Transverse colon (tissue), 4 donors: ENCODE measurements around the gene LMAN1L.

ENCODE experiments used
- EP300 ChIP-seq: sonication (generic); formaldehyde crosslinking; IDR thresholded peaks from one replicate; pipeline ENCODE4 v1.6.1; 2017; ENCODE audit warnings: antibody characterized with exemption, low read depth
- POLR2AphosphoS5 ChIP-seq, 3 donors: sonication (generic); formaldehyde crosslinking; IDR thresholded peaks; one replicate each; pipeline ENCODE4 v1.6.1; 2016; ENCODE audit warnings: antibody characterized with exemption in 3 of 3
- TF ChIP-seq, protein P1 (sequence below), 5 experiments: fragments of 200-600 bp in 3 of 5; fragments of 450-650 bp in 2 of 5; sonication (generic) in 3 of 5; IDR thresholded peaks; 1 replicate in 2 of 5; 2 replicates in 3 of 5; pipeline ENCODE4 v1.5.1; 2016 to 2017; ENCODE audit warnings: antibody characterized with exemption in 5 of 5, inconsistent platforms in 3 of 5, mild to moderate bottlenecking in 2 of 5, moderate library complexity in 1 of 5

GRCh38 chr15:74784426-74785193, 28.0 kb upstream of the LMAN1L start:
- TF ChIP-seq EP300 (no peak), POLR2AphosphoS5 (IDR thresholded peaks at IDR 0.05) (no peak)
- TF ChIP-seq, protein P1, sequence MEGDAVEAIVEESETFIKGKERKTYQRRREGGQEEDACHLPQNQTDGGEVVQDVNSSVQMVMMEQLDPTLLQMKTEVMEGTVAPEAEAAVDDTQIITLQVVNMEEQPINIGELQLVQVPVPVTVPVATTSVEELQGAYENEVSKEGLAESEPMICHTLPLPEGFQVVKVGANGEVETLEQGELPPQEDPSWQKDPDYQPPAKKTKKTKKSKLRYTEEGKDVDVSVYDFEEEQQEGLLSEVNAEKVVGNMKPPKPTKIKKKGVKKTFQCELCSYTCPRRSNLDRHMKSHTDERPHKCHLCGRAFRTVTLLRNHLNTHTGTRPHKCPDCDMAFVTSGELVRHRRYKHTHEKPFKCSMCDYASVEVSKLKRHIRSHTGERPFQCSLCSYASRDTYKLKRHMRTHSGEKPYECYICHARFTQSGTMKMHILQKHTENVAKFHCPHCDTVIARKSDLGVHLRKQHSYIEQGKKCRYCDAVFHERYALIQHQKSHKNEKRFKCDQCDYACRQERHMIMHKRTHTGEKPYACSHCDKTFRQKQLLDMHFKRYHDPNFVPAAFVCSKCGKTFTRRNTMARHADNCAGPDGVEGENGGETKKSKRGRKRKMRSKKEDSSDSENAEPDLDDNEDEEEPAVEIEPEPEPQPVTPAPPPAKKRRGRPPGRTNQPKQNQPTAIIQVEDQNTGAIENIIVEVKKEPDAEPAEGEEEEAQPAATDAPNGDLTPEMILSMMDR (IDR thresholded peaks at IDR 0.05) = no peak
